ENCODE measurements around the gene DRG2.

DRG2 gene

GRCh38 chr17:18148586-18148985 lies 60.8 kb downstream of the DRG2 start:
- in situ Hi-C loops (cut with MboI; ENCODE audit: low pct_unique_long_range_greater_than_20kb, low sequenced_read_pairs, unreplicated experiment) = no loop called here
- TF ChIP-seq, protein P1, sequence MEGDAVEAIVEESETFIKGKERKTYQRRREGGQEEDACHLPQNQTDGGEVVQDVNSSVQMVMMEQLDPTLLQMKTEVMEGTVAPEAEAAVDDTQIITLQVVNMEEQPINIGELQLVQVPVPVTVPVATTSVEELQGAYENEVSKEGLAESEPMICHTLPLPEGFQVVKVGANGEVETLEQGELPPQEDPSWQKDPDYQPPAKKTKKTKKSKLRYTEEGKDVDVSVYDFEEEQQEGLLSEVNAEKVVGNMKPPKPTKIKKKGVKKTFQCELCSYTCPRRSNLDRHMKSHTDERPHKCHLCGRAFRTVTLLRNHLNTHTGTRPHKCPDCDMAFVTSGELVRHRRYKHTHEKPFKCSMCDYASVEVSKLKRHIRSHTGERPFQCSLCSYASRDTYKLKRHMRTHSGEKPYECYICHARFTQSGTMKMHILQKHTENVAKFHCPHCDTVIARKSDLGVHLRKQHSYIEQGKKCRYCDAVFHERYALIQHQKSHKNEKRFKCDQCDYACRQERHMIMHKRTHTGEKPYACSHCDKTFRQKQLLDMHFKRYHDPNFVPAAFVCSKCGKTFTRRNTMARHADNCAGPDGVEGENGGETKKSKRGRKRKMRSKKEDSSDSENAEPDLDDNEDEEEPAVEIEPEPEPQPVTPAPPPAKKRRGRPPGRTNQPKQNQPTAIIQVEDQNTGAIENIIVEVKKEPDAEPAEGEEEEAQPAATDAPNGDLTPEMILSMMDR (IDR thresholded peaks at IDR 0.05; ENCODE audit: extremely low read depth, insufficient read depth, missing control alignments) = no peak
- no peak for DNase-seq (ENCODE audit: low spot score)

GRCh38 chr17:18151290-18151689 lies 63.5 kb downstream of the DRG2 start:
- TF ChIP-seq, protein P1 (IDR thresholded peaks at IDR 0.05; ENCODE audit: extremely low read depth, insufficient read depth, missing control alignments) = no peak
- no peak for DNase-seq (ENCODE audit: low spot score)
- in situ Hi-C loops (cut with MboI; ENCODE audit: low pct_unique_long_range_greater_than_20kb, low sequenced_read_pairs, unreplicated experiment) = no loop called here

GRCh38 chr17:18155179-18155578 lies 67.4 kb downstream of the DRG2 start:
- TF ChIP-seq, protein P1 (IDR thresholded peaks at IDR 0.05; ENCODE audit: extremely low read depth, insufficient read depth, missing control alignments) = no peak
- DNase-seq (ENCODE audit: low spot score) = no peak
- in situ Hi-C loops (cut with MboI; ENCODE audit: low pct_unique_long_range_greater_than_20kb, low sequenced_read_pairs, unreplicated experiment) = no loop called here

GRCh38 chr17:18156171-18156975 lies 68.6 kb downstream of the DRG2 start:
- no peak for DNase-seq (ENCODE audit: low spot score)
- in situ Hi-C loops (cut with MboI; ENCODE audit: low pct_unique_long_range_greater_than_20kb, low sequenced_read_pairs, unreplicated experiment) = no loop called here
- TF ChIP-seq, protein P1 (IDR thresholded peaks at IDR 0.05; ENCODE audit: extremely low read depth, insufficient read depth, missing control alignments) = no peak

DNA sequence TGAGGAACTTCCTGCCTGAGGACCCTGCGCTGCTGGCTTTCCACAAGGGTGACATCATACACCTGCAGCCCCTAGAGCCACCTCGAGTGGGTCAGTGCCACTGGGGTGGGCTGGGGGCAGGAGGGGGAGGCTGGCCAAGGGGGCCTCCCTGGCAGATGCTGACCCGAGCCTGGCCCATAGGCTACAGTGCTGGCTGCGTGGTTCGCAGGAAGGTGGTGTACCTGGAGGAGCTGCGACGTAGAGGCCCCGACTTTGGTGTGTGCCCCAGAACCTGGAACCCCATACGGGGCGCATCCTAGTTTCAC lies 69.2 kb downstream of the DRG2 start:
- in situ Hi-C loops (cut with MboI; ENCODE audit: low pct_unique_long_range_greater_than_20kb, low sequenced_read_pairs, unreplicated experiment) = no loop called here
- TF ChIP-seq, protein P1 (IDR thresholded peaks at IDR 0.05; ENCODE audit: extremely low read depth, insufficient read depth, missing control alignments) = no peak
- DNase-seq (ENCODE audit: low spot score) = no peak

Measured in GM13977 (cell line).